Measurements from ENCODE around the gene KIF1B.

Gene KIF1B

DNA sequence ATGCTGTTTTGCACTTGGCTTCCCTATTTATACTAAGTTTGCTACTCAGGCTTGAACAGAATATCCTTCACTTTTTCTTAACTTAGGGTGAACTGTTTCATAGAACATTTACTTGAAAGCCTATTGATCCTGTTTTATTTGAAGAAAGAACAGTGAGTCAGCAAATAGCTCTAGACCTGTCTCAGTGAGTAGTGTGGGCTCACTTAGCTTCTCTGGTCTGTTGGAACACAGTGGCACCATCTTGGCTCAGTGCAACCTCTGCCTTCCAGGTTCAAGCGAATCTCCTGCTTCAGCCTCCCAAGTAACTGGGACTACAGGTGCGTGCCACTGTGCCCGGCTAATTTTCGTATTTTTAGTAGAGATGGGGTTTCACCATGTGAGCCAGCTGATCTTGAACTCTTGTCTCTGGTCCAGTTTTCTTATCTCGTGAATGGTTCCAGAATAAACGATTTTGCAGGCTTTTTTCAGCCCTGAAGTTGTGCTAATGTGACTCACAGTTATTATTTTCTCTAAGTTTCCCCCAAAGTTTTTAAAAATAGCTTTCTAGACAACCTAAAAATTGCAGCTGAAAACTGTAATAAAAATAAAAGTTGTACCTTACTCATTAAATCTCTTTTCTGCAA lies 76.8 kb downstream of the KIF1B start:
- no peak for DNase-seq

DNA sequence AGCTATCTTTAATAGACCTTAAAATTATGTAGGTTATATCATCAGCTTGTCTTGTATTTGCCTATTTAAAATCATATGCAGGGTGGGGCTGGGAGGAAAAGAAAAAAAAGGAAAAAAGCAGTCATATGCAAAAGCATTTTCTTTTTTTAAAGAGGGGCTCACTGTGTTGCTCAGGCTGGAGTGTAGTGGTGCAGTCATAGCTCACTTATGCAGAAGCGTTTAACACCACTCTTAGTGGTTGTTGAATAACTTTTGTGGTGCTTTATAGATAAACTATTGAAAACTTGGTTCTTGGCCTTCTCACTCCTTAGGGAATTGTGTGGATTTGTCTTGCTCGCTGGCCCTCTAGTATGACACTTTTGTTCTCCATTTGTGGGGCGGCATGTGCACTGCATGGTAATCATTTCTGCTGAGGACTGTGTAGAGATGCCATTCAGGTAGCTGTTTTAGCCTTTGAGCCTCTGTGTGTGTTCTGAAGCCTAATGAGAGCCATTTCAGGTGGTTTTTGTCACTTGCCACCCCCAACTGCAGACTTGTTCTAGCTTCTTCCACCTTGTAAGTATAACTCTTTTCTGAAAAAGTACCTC lies 77.8 kb downstream of the KIF1B start:
- no peak for DNase-seq

- no peak for DNase-seq
Observed at GRCh38 chr1:10291705-10292104, 81.3 kb downstream of the KIF1B start.

DNA sequence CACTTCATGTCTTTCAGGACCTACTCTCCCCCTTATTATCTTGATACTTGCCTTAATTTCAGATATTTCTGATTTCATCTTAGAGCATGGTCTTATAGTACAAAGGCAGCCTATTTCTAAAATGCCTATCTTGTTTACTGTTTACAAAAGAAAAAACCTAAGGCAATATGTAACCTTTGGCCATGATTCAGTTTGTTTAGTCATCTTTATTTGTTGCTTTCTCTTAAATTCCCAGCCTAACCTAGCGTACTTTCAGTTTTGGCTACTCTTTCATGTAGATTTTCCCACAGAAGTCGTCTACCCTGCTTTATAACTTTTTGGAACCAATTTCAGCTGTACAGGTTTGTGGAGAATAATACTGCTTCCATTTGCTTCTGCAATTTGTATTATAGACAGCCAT lies 81.8 kb downstream of the KIF1B start:
- DNase-seq, result no peak

GRCh38 chr1:10295481-10296085 lies 85.2 kb downstream of the KIF1B start:
- DNase-seq, result no peak

DNA sequence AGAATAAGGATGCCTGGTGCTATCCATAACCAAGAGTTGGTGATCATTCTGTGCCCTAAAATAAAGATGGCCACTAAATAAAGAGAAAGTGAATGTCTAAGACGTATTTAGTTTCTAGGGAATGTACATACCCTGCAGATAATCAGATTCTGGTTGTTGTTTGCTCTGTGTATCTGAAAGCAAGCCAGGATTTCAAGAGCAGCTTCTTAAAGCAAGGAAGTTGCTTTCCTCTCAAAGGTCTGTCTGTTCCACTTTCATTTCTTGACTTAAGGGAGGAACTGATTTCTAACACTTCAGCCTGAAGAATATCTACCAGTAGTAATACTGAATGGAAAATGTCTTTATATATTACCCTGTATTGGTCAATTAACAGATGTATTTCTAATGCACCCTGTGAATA lies 88.8 kb downstream of the KIF1B start:
- no peak for DNase-seq

DNA sequence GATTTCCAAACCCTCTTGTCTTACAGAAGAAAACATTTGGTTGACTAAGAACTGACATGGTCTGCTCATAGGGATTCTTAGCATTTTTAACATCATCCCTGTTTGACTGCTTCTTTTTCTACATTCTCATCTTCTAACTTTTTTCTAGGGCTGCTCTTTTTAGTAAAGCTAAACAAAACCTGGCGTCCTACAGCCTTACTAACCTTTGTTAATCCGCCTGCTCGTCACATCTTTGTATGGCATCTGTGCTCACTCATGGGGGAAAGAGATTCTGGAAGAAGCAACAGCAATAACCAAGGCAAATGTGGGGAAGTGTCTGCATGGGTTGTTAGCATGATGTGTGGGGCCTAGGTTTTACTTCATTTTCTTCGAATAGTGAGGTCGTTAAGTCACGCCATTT lies 92.0 kb downstream of the KIF1B start:
- no peak for DNase-seq

DNA sequence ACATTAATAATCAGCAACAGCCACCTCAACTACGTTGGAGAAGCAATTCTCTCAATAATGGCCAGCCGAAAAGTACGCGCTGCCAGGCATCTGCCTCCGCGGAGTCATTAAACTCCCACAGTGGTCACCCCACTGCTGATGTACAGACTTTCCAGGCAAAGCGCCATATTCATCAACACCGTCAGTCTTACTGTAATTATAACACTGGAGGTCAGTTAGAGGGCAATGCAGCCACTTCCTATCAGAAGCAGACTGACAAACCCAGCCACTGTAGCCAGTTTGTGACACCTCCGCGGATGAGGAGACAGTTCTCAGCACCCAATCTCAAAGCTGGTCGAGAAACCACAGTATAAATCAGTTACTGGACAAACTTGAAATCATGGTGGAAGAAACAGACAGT lies 93.9 kb downstream of the KIF1B start:
- no peak for DNase-seq

DNA sequence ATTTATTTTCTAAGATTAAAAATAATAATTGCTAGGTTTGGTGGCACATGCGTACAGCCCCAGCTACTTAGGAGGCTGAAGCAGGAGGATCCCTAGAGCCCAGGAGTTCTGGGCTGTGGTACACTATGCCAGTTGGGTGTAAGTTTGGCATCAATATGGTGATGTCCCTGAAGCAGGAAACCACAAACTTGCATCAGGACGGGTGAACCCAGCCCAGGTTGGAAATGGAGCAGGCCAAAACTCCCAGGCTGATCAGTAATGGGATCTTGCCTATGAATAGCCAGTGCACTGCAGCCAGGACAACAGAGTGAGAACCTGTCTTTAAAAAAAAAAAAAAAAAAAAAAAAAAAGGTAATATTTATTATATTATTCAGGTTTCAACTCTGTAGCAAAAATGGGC lies 96.1 kb downstream of the KIF1B start:
- DNase-seq, result no peak

DNA sequence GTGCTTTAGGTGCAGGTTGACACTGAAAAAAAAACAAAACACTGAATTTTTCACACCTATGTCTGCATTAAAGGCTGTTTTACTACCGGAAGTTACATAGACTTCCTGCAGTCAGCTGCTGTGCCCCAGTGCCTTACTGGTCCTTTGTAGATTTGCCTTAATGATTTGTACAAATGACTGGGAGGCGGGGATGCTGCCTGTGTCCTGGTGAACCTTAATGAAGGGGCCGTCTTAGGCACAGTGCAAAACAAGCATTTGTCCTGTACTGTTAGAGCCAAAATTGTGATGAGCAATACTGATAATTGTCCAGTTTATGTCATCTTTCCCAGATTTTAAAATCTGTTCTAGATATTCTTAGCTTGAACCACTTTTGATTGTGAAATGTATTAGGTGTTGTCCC lies 97.6 kb downstream of the KIF1B start:
- no peak for DNase-seq

GRCh38 chr1:10309243-10310011 lies 99.1 kb downstream of the KIF1B start:
- no peak for DNase-seq

DNA sequence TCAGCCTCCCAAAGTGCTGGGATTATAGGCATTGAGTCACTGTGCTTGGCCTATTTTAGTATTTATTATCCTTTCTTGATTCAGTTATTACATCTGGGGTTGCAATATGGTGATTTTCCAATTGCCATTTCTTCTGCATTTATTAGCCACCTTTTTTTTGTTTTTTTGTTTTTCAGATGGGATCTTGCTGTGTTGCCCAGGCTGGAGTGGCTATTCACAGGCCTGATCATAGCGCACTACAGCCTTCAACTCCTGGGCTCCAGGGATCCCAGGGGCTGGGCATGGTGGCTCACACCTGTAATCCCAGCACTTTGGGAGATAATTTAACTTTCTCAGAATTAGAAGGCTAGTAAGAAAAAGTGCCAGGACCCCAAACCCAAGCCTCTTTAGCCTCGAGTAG lies 106.4 kb downstream of the KIF1B start:
- no peak for DNase-seq

GRCh38 chr1:10319750-10320149 lies 109.4 kb downstream of the KIF1B start:
- DNase-seq, result no peak

DNA sequence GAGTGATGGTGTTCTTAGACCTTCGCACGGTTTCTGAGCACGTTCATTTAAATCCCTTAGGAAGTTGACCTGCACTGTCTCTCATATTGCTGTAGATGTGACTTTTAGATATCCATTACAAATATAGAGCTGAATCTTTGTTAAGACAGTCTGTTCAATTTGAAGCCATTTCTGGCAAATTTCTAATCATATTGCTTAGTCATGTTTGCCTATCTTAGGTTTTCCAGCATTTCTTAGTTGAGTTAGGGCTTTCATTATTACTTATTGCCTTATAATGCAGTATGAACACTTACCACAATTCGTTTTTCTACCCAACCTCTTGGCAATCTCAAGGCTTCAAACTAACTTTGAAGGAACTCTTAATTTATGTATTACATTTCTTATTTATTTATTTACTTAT lies 110.0 kb downstream of the KIF1B start:
- no peak for DNase-seq

DNA sequence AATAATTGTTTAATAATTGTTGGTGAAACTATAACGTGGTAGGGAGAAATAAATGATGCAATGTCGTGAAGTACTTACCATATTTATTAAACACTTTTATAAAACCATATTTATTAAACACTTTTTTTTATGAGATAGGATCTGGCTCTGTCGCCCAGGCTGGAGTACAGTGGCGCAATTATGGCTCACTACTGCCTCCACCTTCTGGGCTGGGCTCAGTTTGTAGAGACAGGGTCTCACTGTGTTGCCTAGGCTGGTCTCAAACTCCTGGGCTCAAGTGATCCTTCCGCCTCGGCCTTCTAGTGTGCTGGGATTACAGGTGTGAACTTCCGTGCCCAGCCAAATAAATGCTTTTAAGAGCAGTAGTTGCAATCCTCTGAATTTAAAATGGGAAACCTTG lies 112.5 kb downstream of the KIF1B start:
- DNase-seq, result no peak

DNA sequence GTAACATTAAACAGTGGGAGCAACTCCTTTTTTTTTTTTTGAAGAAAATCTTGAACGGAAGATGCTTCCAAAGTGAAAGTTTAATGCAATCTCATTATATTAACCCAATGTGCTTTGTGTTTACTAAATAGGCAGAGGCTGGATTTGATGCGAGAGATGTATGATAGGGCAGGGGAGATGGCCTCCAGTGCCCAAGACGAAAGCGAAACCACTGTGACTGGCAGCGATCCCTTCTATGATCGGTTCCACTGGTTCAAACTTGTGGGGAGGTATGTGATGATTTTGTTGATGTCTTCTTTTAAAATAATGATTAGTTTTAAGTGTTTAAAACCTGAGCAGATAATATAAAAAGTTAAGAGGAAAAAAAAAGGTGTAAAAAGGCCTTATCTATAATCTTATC lies 114.3 kb downstream of the KIF1B start:
- no peak for DNase-seq

GRCh38 chr1:10325521-10325920 lies 115.2 kb downstream of the KIF1B start:
- DNase-seq, result no peak

DNA sequence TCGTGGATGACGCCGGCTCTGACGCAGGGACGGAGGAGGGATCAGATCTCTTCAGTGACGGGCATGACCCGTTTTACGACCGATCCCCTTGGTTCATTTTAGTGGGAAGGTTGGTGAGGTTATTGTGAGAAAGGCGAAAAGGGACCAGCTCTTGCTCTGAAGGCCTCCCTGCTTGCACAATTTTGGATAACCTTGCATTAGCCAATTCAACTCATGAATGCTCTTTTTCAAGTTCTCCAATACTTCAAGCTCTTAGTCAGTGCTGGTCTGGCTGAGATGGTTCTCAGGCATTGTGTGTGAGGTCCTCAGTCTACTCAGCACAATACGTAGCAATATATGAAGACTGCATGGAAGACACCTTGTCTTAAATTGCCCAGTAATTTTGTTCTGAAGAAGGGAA lies 115.9 kb downstream of the KIF1B start:
- DNase-seq, result no peak

DNA sequence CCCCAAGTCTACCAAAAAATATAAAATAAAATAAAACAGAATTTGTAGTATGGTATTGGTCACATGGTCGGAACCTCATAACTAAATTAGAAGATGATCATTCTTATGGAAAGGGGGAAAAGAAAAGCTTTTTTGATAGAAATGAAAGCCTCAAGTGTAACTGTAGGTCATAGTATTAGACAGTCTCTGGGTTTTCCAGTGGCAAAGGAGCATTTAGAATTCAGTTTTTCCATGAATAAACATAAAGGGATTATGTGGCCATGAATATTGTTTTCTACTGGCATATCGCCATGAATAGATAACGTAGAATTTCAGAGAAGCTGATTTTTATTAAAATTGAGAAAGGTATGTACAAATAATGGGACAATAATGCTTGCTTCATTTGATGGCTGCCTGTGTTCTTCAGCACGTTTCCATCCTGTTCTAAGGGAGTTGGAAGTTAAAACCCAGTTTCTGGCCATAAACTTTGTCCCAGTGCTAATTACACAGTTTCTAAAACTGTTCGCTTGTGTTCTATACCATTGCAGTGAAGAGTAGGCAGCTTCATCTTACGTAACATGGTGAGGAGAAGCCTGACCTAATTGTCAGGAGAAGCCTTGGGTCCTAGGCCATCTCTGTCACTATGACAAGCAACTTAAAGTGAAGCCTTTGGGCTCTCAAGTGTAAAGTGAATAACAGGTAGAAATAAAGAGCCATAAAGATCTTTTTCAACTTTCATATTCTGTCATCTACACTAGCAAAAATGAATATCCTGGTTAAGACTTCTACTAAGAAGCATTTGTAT lies 118.0 kb downstream of the KIF1B start:
- DNase-seq, result no peak

- no peak for DNase-seq
Observed at GRCh38 chr1:10337436-10337835, 127.1 kb downstream of the KIF1B start.

DNA sequence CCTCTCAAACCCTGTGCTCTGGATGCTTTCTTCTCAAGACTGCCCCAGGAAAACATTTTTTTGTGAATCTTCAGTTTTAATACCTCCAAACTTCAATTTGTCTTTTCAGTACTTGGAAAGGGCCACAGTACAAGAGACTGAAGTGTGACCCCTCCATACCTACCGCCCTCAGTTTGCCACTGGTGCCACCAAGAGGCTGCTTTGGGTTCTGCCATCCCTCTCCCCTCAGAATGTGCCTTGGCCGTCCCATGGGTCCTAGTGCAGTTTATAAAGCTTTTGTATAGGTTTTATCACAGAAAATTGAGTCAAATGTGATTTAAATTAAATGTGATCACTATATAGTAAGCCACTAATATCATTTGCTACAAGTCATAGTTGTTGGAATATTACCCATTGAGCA lies 127.7 kb downstream of the KIF1B start:
- DNase-seq, result no peak

GRCh38 chr1:10338611-10339010 lies 128.2 kb downstream of the KIF1B start:
- no peak for DNase-seq

GRCh38 chr1:10339036-10339567 lies 128.7 kb downstream of the KIF1B start:
- no peak for DNase-seq
